NCI-H2227 treated with DMSO at 0.1 percent for 48 hours (cell line): ENCODE data around the gene ZNF836.

Source experiments
- DNase-seq: peaks from one replicate; lab custom pipeline; 2025; lab: John Stamatoyannopoulos, UW

Gene ZNF836

DNA sequence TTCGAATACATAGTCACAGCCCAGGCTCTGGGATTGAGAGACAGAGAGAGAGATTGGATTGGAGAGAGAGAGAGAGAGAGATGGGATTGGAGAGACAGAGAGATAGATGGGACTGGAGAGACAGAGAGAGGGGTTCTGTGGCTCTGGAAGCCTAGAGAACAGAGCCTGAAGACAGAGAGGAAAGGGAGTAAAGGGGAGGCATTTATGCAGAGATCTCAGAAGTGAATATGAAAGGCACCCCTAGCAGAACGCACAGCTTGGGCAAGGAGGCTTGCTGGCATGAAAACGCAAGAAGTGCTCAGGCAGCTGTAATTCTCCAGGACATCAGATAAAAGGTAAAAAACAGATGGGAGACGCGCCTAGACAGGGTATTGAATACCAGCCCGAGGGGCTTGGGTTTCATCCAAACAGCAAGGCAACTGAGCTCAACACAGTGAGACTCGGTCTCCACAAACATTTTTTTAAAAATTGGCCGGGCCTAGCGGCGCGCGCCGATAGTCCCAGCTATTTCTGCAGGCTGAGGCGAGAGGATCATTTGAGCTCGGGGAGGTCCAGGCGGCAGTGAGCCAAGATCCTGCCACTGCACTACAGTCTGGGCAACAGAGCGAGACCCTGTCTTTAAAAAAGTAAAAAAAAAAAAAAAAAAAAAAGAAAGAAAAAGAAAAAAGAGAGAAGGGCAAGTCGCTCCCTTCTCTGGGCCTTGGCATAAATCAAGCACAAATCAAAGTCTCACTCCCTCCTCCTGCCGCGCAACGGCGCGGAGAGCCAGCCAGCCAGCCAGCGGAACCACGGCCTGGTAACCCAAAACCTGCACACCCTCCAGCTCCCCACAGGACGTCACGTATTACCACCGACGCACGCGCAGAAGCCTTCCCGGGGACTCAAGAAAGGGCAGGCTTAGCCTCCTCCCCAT lies 17.7 kb upstream of the ZNF836 start:
- peak; percentile 17 for DNase-seq

DNA sequence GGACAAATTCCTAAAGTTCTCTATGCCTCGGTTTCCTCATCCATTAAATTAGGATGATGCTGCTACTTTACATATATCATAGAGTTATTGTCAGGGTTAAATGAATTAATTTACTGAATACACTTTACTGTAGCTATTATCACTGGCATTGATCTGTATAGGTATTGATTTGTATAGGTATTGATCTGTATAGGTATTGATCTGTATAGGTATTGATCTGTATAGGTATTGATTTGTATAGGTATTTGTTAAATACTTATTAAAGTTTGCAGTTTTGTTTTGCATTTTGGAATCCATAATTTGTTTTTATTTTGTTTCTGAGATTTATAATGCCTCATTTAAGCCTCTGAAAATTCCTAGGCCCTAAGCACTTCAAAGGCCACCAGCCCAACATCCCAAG lies 16.0 kb upstream of the ZNF836 start:
- no peak for DNase-seq

DNA sequence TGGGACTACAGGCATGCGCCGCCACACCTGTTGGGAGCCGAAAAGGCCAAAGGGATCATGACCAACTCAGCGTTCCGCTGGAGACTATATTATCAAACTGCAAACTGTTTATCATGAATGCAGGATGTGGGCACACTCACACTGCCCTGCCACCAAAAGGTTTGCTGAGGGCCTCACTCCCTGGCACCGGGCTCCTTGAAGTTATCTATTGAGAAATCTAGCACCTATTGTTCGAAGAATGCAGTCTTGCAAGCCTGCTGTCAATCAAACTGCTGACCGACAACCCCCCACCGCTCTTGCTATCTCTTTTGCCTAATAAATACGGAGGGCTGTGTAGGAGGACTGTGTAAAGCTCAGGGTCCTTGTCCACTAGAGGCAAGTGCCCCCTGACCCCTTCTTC lies 5.2 kb upstream of the ZNF836 start:
- no peak for DNase-seq

DNA sequence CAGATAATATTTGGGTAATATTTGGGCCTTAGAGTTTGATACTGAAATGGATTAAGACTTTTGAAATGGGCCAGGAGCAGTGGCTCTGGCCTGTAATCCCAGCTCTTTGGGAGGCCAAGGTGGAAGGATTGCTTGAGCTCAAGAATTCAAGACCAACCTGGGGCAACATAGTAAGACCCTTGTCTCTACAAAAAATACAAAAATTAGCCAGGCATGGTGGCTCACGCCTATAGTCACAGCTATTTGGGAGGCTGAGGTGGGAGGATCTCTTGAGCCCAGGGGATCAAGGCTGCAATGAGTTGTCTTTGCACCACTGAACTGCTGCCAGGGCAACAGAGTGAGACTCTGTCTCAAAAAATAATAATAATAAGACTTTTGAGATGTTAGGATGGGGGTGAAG lies 926 bp upstream of the ZNF836 start:
- no peak for DNase-seq

DNA sequence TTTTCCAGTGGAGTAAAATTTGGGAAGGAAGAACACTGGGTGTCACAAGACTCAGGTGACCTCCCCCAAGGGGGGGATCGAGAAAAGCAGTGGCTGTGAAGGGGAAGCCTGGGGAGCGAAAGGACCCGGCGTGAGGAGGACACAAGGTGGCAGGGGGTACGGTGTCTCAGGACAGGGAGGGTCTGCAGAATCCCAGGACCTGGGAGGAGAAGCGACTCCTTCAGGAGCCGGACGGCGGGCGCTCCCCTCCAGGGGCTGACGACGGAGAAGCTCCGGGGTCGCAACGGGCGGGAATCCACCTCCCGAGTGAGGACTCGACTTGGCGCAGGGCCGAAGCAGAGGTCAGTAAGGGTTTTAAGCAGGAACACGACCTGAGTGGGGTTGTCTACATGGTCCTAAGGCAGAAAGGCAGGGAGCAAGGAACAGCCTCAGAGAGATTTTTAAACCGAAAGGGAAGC lies 529 bp downstream of the ZNF836 start:
- DNase-seq = no peak

DNA sequence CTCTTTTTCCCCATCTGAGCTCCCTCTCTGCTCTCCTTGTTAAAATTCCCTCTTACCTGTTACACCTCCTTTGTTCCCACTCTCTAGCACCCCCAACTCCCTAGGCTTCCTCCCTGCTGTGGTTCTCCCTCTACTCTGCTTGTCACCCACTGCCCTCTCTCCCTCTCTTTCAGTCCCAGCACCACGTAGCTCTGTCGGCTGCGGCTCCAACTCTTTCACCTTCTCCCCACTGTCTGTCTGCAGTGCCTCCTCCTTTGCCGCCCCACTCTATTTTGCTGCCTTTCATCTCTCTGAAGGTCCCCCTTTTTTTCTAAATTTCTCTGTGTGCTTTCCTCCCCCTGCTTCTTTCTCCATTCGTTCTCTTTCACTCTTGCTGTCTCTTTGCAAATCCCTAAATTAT lies 1.1 kb downstream of the ZNF836 start:
- DNase-seq = no peak

DNA sequence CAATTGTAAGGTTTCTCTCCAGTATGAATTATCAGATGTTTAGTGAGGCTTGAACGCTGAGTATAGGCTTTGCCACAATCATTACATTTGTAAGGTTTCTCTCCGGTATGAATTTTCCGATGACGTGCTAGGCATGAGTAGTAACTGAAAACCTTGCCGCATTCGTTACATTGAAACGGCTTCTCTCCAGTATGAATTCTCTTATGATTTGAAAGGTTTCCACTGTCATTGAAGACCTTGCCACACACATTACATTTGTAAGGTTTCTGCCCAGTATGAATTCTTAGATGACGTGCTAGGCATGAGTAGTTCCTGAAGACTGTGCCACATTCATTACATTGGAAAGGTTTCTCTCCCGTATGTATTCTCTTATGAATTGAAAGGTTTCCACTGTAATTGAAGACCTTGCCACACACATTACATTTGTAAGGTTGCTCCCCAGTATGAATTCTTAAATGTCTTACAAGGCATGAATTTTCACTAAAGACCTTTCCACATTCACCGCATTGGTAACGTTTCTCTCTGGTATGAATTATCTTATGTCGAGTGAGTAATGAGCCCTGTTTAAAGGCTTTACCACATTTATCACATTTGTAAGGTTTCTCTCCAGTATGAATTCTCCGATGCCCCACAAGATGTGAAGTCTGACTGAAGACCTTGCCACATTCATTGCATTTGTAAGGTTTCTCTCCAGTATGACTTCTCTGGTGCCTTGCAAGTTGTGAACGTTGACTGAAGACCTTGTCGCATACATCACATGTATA lies 15.6 kb downstream of the ZNF836 start:
- no peak for DNase-seq

DNA sequence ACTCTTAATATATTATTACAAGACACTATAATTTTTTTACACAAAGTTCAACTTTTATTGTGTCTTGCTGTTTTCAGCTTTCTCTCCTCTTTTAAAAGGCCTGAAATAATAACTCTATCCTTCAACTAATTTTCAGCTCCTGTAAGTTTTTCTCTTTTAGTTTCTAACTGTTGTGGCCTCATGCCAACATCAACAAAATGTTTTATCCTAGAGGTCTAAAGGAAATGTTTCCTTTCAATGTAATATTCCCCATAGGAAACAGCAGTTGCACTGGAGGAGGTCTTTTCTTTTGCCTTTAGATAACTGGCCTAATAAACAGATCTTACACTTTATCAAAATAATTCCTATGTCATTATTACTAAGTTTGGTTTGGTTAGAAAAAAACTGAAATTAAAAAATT lies 23.2 kb downstream of the ZNF836 start:
- DNase-seq = no peak

DNA sequence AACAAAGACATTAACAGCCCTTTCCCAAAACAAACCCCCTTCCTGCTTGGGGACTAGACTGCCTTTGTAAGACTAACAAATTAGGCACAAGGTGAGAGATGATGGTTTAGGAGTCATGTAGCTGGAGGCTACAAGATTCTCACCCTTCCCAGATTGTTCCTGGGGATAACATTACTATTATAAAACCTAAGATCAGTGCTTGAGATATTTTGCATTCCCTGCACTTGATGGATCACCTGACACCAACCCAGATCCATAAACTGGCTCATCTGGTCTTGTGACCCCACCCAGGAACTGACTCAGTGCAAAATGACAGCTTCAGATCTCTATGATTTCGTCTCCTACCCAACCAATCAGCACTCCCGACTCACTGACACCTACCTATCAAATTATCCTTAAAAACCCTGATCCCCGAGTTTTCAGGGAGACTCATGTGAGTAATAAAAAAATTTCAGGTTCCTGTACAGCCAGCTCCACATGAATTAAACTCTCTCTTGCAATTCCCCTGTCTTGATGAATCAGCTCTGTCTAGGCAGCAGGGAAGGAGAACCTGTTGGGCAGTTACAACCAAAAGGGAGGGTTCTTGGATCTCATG lies 29.3 kb downstream of the ZNF836 start:
- DNase-seq = no peak

DNA sequence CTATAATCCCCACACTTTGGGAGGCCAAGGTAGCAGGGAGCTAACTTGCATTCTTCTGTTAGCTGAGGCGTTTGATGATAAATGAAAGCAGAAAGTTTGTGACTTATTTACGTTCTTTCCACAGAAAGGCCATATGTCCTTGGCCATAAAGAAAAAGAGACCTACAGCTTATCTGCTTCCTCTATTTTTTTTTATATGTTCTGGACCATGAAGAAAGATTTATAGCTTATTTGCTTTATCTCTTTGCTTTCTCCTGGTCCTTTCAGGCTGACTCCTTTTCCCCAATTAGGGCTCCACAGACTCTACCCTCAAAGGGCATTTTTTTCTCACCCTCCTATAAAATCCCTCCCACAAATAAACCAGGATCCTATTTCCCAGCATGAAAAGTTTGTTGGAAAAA lies 30.2 kb downstream of the ZNF836 start:
- no peak for DNase-seq

DNA sequence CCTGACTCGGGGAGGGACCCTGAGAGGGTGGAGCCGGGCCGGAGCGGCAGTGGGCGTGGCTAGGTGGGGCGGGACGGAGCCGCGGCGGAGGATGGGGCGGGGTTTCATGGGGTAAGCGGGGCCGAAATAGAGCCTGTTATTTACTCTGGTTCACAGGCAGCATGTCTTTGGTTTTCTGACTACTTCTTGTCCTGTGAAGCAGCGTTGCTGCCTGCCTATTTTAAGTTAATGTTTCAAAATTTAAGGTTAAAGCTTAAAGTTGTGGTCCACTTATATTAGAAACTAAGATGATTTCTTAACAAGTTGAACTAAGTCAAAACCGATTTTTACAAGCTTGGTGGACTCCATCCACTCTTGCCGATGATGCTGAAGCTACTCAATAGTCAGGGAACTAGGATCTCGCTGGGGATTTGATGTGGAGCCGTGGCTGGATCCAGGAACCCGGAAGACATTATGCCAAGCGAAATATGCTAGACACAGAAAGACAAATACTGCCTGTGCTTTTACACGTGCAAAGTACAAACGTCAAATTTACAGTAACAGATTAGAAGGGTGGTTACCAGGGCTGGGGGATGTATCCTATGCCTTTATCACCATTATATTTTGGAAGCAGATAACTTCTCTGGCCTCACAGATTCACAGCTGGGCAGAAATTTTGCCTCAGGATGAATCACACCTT lies 31.2 kb downstream of the ZNF836 start:
- peak; percentile 81 for DNase-seq

DNA sequence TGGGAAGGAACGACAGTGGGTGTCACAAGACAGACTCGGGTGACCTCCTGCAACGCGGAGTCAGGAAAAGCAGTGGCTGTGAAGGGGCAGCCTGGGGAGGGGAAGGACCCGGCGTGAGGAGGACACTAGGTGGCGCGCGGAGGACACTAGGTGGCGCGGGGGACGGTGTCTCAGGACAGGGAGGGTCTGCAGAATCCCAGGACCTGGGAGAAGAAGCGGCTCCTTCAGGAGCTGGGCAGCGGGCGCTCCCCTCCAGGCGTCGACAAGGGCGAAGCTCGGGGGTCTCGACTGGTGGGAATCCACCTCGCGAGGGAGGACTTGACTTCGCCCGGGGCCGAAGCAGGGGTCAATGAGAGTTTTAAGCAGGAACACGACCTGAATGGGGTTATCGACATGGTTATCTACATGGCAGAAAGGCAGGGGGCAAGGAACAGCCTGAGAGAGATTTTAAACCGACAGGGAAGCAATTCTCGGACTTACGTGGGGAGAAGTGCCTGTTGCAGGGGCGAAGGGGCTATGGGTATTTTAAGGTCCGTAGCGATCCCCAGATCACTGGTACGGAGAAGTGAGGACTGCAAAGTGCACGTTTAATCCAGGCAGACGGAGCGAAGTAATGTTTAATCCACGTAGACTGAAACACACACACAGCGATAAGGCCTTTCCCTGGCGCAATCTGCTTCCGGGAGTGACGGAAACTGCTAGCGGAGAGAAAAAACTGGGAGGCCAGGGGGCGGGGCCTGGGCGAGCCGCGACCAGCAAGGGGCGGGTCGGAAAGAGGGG lies 32.0 kb downstream of the ZNF836 start, which contains the start of gene ZNF616:
Gene ZNF616, minus strand, starts transcription at position 687 of the 780 bp plus-strand sequence. CDS start 9,426 bp downstream, outside the sequence.
- DNase-seq = peak; percentile 40

DNA sequence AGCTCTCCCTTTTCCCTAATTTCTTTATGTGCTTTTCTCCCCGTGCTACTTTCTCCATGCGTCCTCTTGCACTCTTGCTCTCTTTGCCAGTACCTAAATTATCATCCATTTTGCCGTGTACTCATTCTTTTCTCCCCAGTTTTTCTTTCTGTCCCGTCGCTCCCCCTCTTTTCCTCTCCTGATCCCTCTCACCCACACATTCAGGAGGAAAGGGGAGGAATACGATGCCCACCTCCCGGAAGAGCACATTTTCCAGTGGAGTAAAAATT lies 32.5 kb downstream of the ZNF836 start:
- no peak for DNase-seq

DNA sequence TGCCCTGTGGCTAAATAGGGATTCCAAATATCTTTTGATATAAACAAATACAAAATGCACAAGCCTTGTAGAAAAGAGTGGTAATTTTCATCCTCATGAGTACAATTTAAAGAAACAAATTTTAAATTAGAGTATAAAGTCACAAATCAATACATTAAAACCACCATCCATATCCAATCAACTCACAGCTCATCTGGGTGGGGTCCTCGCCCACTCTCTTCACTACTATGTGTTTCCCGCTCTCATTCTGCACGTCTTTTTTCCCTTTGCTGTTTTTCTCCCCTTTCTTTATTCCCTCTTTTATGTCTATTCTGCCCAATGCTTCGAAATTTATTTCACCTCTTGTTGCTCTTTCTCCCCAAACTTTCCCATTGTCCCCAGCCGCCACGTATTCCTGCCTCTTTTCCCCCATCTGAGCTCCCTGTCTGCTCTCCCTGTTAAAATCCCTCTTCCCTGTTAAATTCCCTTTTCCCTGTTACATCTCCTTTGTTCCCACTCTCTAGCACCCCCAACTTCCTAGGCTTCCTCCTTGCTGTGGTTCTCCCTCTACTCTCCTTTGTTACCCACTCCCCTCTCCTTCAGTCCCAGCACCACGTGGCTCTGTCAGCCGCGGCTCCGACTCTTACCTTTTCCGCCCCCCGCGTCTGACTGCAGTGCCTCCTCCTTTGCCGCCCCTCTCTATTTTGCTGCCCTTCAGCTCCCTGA lies 33.0 kb downstream of the ZNF836 start:
- DNase-seq = peak; percentile 19

DNA sequence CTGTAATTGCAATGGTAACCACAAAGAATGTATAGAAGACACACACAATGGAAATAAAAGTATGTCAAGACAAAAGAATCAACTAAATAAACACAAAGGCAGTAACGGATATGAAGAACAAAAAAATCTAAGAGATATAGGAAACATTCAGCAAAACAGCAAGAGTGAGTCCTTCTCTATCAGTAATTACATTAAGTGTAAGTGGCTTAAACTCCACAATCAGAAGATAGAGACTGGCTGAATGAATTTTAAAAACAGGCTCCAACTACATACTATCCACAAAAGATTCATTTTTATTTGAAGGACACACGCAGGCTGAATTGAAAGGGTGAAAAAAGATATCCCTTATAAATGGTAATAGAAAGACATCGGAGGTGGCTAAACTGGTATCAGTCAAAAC lies 51.1 kb downstream of the ZNF836 start:
- no peak for DNase-seq

DNA sequence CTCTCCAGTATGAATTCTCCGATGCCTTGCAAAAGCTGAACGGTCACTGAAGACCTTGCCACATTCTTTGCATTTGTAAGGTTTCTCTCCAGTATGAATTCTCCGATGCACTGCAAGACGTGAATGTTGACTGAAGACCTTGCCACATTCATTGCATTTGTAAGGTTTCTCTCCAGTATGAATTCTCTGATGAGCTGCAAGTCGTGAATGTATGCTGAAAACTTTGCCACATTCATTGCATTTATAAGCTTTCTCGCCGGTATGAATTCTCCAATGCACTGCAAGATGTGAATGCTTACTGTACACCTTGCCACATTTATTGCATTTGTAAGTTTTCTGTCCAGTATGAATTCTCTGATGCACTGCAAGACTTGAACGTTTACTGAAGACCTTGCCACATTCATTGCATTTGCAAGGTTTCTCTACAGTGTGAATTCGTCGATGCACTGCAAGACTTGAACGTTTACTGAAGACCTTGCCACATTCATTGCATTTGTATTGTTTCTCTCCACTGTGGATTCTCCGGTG lies 55.8 kb downstream of the ZNF836 start:
- DNase-seq = no peak

DNA sequence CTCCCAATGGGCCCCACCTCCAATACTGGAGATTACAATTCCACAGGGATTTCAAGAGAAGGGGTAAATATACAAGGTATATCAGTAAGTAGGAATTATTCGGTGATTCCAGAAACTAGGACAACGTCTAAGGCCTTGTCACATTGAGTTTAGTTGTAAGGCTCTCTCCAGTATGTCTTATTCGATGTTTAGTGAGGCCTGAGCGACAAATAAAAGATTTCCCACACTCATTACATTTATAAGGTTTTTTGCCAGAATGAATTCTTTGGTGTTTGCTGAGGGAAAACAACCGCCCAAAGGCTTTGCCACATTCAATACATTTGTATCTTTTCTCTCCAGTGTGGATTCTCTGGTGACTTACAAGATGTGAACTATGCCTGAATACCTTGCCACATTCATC lies 56.7 kb downstream of the ZNF836 start:
- DNase-seq = no peak

DNA sequence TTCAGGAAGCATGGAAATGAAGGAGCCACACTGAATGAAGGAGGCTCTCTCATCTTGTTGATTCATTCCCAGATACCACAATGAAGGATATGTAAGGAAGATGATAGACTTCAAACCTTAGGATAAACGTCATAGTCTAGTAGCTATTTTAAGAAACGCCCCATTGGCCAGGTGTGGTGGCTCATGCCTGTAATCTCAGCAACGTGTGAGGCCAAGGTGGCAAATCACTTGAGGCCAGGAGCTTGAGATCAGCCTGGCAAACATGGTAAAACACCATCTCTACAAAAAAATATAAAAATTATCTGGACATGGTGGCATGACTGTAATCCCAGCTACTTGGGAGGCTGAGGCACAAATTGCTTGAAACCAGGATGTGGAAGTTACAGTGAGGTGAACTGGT lies 58.8 kb downstream of the ZNF836 start:
- no peak for DNase-seq

DNA sequence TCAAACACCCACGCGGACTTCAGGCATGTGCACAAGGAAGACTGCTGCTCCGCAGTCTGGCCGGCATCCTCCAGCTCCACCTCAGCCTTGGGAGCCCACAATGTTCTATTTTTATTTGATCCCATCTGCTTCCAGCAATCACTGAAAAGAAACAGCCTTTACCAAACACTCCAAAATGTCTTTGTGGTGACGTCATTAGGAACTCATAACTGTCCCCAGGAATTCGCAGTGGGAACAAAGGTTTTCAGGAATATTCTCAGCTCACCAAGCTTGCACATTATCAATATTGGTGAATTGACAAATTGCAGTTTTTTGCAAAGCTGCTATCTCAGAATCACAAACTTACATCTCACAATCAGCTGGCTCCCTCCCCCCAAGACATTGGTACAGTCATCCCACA lies 60.6 kb downstream of the ZNF836 start:
- DNase-seq = no peak
